PFSK-1 (cell line): ENCODE results near the gene IGF2R.
A peak's percentile ranks its signal among the peaks of the same experiment; 100 is the strongest.

ENCODE experiments used
- FOXP2 ChIP-seq: optimal IDR thresholded peaks from 2 replicates; pipeline ENCODE3; 2011; ENCODE audit warnings: borderline replicate concordance, control low read depth, inconsistent platforms; ENCODE audit not compliant: insufficient read depth; ENCODE audit errors: extremely low read length, extremely low read depth
- POLR2AphosphoS5 ChIP-seq: IDR thresholded peaks from 2 replicates; pipeline ENCODE4 v1.6.1; 2012; ENCODE audit warnings: low read depth, mild to moderate bottlenecking, control low read depth, low read length, moderate library complexity
- REST ChIP-seq, 2 experiments: IDR thresholded peaks; 2 replicates each; pipeline versions ENCODE4 v1.6.1 to v1.8.0; 2011 to 2012; ENCODE audit warnings: low read depth in 2 of 2, low read length in 2 of 2, control low read depth in 1 of 2, inconsistent platforms in 1 of 2, mild to moderate bottlenecking in 1 of 2, moderate library complexity in 1 of 2; ENCODE audit not compliant: insufficient read depth in 1 of 2
- SIN3A ChIP-seq: IDR thresholded peaks from 2 replicates; pipeline ENCODE4 v1.6.1; 2012; ENCODE audit warnings: mild to moderate bottlenecking, low read length, moderate library complexity, borderline replicate concordance; ENCODE audit not compliant: insufficient read depth
- TAF1 ChIP-seq: IDR thresholded peaks from 2 replicates; pipeline ENCODE4 v1.6.1; 2012; ENCODE audit warnings: low read length, control low read depth, borderline replicate concordance; ENCODE audit not compliant: insufficient read depth

IGF2R gene

GRCh38 chr6:159969921-159970320 lies 1.0 kb downstream of the IGF2R start:
- peak; percentile 53; the same call in 1 of the 2 replicates for TF ChIP-seq TAF1
- peak; percentile 37; the same call in 1 of the 2 replicates for TF ChIP-seq POLR2AphosphoS5
- no peak for TF ChIP-seq REST (IDR thresholded peaks at IDR 0.05; ENCODE audit: insufficient read depth in 1 of 2, low read depth in 2 of 2, low read length in 2 of 2)
- peak; percentile 80; the same call in 1 of the 2 replicates for TF ChIP-seq SIN3A

- TF ChIP-seq SIN3A = no peak
- no peak for TF ChIP-seq TAF1
- no peak for TF ChIP-seq POLR2AphosphoS5
- TF ChIP-seq REST (IDR thresholded peaks at IDR 0.05; ENCODE audit: insufficient read depth in 1 of 2, low read depth in 2 of 2, low read length in 2 of 2) = no peak
- no peak for TF ChIP-seq FOXP2
Observed at GRCh38 chr6:159970659-159971063, 1.8 kb downstream of the IGF2R start.

GRCh38 chr6:159971341-159972178 lies 2.7 kb downstream of the IGF2R start:
- no peak for TF ChIP-seq POLR2AphosphoS5

GRCh38 chr6:159972506-159973268 lies 3.8 kb downstream of the IGF2R start:
- TF ChIP-seq SIN3A = no peak
- TF ChIP-seq FOXP2 = no peak

- no peak for TF ChIP-seq REST (IDR thresholded peaks at IDR 0.05; ENCODE audit: insufficient read depth in 1 of 2, low read depth in 2 of 2, low read length in 2 of 2)
- no peak for TF ChIP-seq TAF1
- no peak for TF ChIP-seq FOXP2
- TF ChIP-seq POLR2AphosphoS5 = no peak
- TF ChIP-seq SIN3A = no peak
Observed at GRCh38 chr6:159973406-159973805, 4.5 kb downstream of the IGF2R start.

- TF ChIP-seq TAF1 (no peak), REST (IDR thresholded peaks at IDR 0.05; ENCODE audit: insufficient read depth in 1 of 2, low read depth in 2 of 2, low read length in 2 of 2) (no peak), SIN3A (no peak), POLR2AphosphoS5 (no peak), FOXP2 (no peak)
Observed at GRCh38 chr6:159973951-159974350, 5.1 kb downstream of the IGF2R start.
